Neuronal stem cell (in vitro differentiated cells): ENCODE measurements around the gene HMGCS2.
"Not testable (repeated sequence)": the region's sequence is repeated elsewhere in the genome, so short reads cannot be mapped to it uniquely, and the experiment has no call there.

Experiments used
- DNase-seq: peaks from one replicate; pipeline ENCODE4 v3.0.0-alpha.2; 2013; ENCODE audit warnings: low spot score
- H2AFZ ChIP-seq: one replicate; pipeline ENCODE4 v1.6.1; 2013; ENCODE audit warnings: mild to moderate bottlenecking, low read length, inconsistent platforms
- H2AK5ac ChIP-seq: 2 replicates; pipeline ENCODE4 v1.6.1; 2013; ENCODE audit warnings: low read depth, mild to moderate bottlenecking, inconsistent platforms, low read length, moderate library complexity, mixed read lengths
- H2BK120ac ChIP-seq: 2 replicates; pipeline ENCODE4 v1.6.1; 2013; ENCODE audit warnings: low read depth, mild to moderate bottlenecking, inconsistent platforms, low read length, moderate library complexity, mixed read lengths
- H2BK12ac ChIP-seq: one replicate; pipeline ENCODE4 v1.6.1; 2013; ENCODE audit warnings: low read length, inconsistent platforms
- H2BK15ac ChIP-seq: 2 replicates; pipeline ENCODE4 v1.6.1; 2013; ENCODE audit warnings: mild to moderate bottlenecking, low read length, inconsistent platforms, mixed read lengths
- H2BK5ac ChIP-seq: one replicate; pipeline ENCODE4 v1.6.1; 2013; ENCODE audit warnings: inconsistent platforms, mild to moderate bottlenecking, low read length, moderate library complexity
- H3K14ac ChIP-seq: one replicate; pipeline ENCODE4 v1.6.1; 2013; ENCODE audit warnings: low read length, inconsistent platforms
- H3K18ac ChIP-seq: 2 replicates; pipeline ENCODE4 v1.6.1; 2013; ENCODE audit warnings: low read length, inconsistent platforms
- H3K23ac ChIP-seq: 2 replicates; pipeline ENCODE4 v1.6.1; 2013; ENCODE audit warnings: low read depth, mild to moderate bottlenecking, mixed read lengths, low read length, inconsistent platforms; ENCODE audit not compliant: poor library complexity
- H3K27ac ChIP-seq: replicated peaks from 3 replicates; pipeline ENCODE4 v1.5.1; 2013; ENCODE audit warnings: low read length, inconsistent platforms
- H3K27me3 ChIP-seq, 3 experiments: 2 replicates each; pipeline ENCODE4 v1.6.1; 2013; ENCODE audit warnings: low read length in 3 of 3, mild to moderate bottlenecking in 2 of 3, inconsistent platforms in 1 of 3, low read depth in 1 of 3, mixed read lengths in 1 of 3, moderate library complexity in 1 of 3; ENCODE audit not compliant: control insufficient read depth in 3 of 3, insufficient read depth in 3 of 3
- H3K36me3 ChIP-seq, 2 donors: replicated peaks in 1 of 2; 2 replicates each; pipeline ENCODE4 v1.6.1; 2013; ENCODE audit warnings: low read length in 2 of 2; ENCODE audit not compliant: control insufficient read depth in 2 of 2, insufficient read depth in 2 of 2
- H3K4ac ChIP-seq: 2 replicates; pipeline ENCODE4 v1.6.1; 2013; ENCODE audit warnings: inconsistent platforms, mild to moderate bottlenecking, low read length, moderate library complexity
- H3K4me1 ChIP-seq, 2 donors: 1 replicate in 1 of 2; 2 replicates in 1 of 2; pipeline ENCODE4 v1.6.1; 2013; ENCODE audit warnings: low read length in 2 of 2, low read depth in 1 of 2; ENCODE audit not compliant: control insufficient read depth in 2 of 2, insufficient read depth in 1 of 2
- H3K4me2 ChIP-seq: one replicate; pipeline ENCODE4 v1.6.1; 2013; ENCODE audit warnings: mild to moderate bottlenecking, low read length, inconsistent platforms; ENCODE audit not compliant: insufficient read depth, poor library complexity, severe bottlenecking
- H3K4me3 ChIP-seq, 2 donors: 2 replicates each; pipeline ENCODE4 v1.5.1; 2013; ENCODE audit warnings: low read length in 2 of 2, mild to moderate bottlenecking in 2 of 2, inconsistent platforms in 1 of 2, moderate library complexity in 1 of 2
- H3K79me1 ChIP-seq: one replicate; pipeline ENCODE4 v1.6.1; 2013; ENCODE audit warnings: low read depth, mild to moderate bottlenecking, inconsistent platforms, low read length, moderate library complexity
- H3K9ac ChIP-seq: one replicate; pipeline ENCODE4 v1.6.1; 2013; ENCODE audit warnings: mild to moderate bottlenecking, low read depth, low read length, inconsistent platforms; ENCODE audit not compliant: poor library complexity
- H3K9me3 ChIP-seq, 2 donors: replicated peaks in 1 of 2; 2 replicates each; pipeline versions ENCODE3 to v1.6.1; 2013; ENCODE audit warnings: low read length in 2 of 2, mild to moderate bottlenecking in 2 of 2, inconsistent platforms in 1 of 2, low read depth in 1 of 2, mixed read lengths in 1 of 2, moderate library complexity in 1 of 2; ENCODE audit not compliant: control insufficient read depth in 2 of 2, insufficient read depth in 1 of 2
- H4K8ac ChIP-seq: one replicate; pipeline ENCODE4 v1.6.1; 2013; ENCODE audit warnings: low read depth, mild to moderate bottlenecking, inconsistent platforms, low read length, moderate library complexity
- H4K91ac ChIP-seq: one replicate; pipeline ENCODE4 v1.6.1; 2013; ENCODE audit warnings: low read length, low read depth, mild to moderate bottlenecking, inconsistent platforms; ENCODE audit not compliant: poor library complexity
- WGBS, 2 donors: extraction: QIAGEN DNeasy Blood & Tissue Kit; methylation state at CpG; one replicate each; pipeline ENCODE4 v1.1.7; 2013; ENCODE audit warnings: missing lambda C conversion rate in 2 of 2, mixed read lengths in 1 of 2; ENCODE audit not compliant: insufficient read length in 2 of 2, insufficient replicate concordance in 1 of 2; ENCODE audit errors: extremely low coverage in 2 of 2; 5-methylcytosine and 5-hydroxymethylcytosine counted together

HMGCS2 gene

DNA sequence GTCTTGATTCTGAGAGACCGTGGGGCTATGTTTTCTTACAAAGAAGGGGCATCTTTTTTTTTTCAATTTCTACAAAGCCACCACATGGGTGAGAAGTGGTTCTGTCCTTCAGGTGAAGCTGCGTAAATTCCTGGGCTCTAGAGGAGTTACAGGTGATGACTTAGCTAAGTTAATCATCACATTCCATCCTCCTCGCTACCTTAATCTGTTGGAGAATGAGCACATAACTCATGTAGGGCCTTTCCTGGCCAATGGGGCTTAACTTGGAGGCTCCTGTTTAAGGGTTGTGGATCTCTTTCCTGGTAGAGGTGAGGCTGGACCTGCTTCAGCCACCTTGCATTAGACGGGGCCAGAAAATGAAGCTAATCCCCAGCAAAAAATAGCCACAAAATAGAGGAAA lies 22.7 kb upstream of the HMGCS2 start:
- no peak overlapping the region for H3K9ac ChIP-seq
- no peaks in the 10 kb centered on the region for H3K9me3 ChIP-seq
- H3K27me3 ChIP-seq = peaks cover 0 to 7% (median 0%) of the 10 kb centered on the region in 3 experiments
- H3K36me3 ChIP-seq = no peaks in the 10 kb centered on the region
- H3K4me2 ChIP-seq = no peak overlapping the region
- peak overlapping the region; percentile 27 for H2AFZ ChIP-seq
- H3K18ac ChIP-seq = no peak overlapping the region
- H2BK5ac ChIP-seq = no peak overlapping the region
- no peak overlapping the region for H4K8ac ChIP-seq
- no peak overlapping the region for H3K14ac ChIP-seq
- no peak overlapping the region for H2BK120ac ChIP-seq
- H3K23ac ChIP-seq = no peak overlapping the region
- no peak for DNase-seq
- H3K4ac ChIP-seq = no peak overlapping the region
- H4K91ac ChIP-seq = no peak overlapping the region
- H3K4me3 ChIP-seq = no peak overlapping the region
- no peak overlapping the region for H3K27ac ChIP-seq
- no peaks in the 10 kb centered on the region for H3K79me1 ChIP-seq
- H2BK12ac ChIP-seq = no peak overlapping the region
- peaks cover 0 to 8% of the 10 kb centered on the region in 2 donors for H3K4me1 ChIP-seq
- no CpG with 5 or more reads among the region's 4 CpGs for WGBS, 2 donors
- H2AK5ac ChIP-seq = no peak overlapping the region
- no peak overlapping the region for H2BK15ac ChIP-seq

DNA sequence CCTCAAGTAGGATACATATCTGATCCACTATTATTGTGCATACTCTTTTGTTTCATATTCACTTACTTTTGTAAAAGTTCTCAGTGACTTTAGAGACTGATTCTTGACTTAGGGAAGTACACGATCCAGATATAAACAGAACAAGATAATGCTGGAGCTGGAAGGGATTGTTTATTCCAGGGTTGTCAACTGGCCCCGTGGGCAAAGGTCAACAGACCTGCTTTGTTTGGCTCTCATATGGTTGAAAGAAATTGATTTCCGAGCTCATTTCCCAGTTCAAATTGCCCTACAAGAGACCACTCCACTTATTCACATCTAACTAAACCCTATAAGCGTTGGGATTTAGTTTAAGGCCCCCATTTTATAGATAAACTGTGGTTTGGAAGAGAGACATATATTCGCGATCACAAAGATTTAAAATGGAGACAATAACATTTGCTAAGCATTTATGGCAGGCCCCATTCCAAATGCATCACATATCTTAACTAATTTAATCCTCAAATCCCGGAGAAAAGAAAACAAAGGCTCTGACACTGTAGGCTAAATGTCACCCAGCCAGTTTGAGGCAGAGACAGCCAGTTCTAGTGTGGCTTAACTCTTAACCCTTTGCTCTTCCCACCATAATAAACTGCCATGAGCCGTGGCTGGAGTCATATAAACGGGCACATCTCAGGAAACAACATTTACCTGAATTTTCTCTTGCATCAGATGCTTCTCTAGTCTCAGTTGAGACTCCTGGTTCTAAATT lies 21.9 kb upstream of the HMGCS2 start:
- H3K27ac ChIP-seq = no peak overlapping the region

DNA sequence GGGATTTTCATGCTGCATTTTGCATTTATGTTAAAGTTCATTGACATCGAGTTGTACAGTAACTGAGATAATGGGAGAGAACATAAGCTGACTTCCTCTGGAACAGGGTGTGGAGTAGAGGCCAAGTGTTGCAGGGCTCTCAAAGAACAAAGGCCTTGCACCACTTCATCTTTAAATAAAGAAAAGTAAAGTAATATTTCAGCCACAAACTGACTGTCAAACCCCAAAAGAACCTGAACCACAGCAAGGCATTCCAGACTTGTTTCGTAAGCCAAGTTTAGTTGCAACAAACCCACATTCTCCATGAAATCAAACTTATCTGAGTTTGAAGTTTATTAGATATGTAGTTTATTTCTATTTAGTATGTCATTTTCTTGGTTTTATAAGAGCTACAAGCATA lies 19.1 kb upstream of the HMGCS2 start:
- Histone ChIP-seq H3K9ac (no peak overlapping the region), H3K4me3 (no peak overlapping the region), H2AFZ (no peak overlapping the region), H3K27me3 (peaks cover 0 to 3% (median 0%) of the 10 kb centered on the region in 3 experiments), H3K79me1 (no peaks in the 10 kb centered on the region), H3K14ac (no peak overlapping the region), H3K18ac (no peak overlapping the region), H2BK5ac (no peak overlapping the region), H4K8ac (no peak overlapping the region), H3K4ac (no peak overlapping the region), H3K4me2 (no peak overlapping the region), H3K27ac (no peak overlapping the region), H4K91ac (no peak overlapping the region), H3K4me1 (peaks cover 0 to 15% of the 10 kb centered on the region in 2 donors), H2BK12ac (no peak overlapping the region), H2BK15ac (no peak overlapping the region), H2AK5ac (no peak overlapping the region), H3K9me3 (no peaks in the 10 kb centered on the region), H3K23ac (no peak overlapping the region), H2BK120ac (no peak overlapping the region), H3K36me3 (no peaks in the 10 kb centered on the region)
- DNase-seq = no peak
- WGBS, 2 donors = no CpG with 5 or more reads among the region's 2 CpGs

More for the DNA sequence above, 21.9 kb upstream of the HMGCS2 start:
- Histone ChIP-seq H4K91ac (no peak overlapping the region), H3K23ac (no peak overlapping the region), H3K4ac (no peak overlapping the region), H2AK5ac (no peak overlapping the region), H2BK5ac (no peak overlapping the region), H3K18ac (no peak overlapping the region), H3K9ac (no peak overlapping the region), H2BK12ac (no peak overlapping the region), H2AFZ (peak overlapping the region; percentile 27), H3K4me1 (peaks cover 0 to 9% of the 10 kb centered on the region in 2 donors), H2BK120ac (no peak overlapping the region), H3K79me1 (no peaks in the 10 kb centered on the region), H3K27me3 (peaks cover 0 to 7% (median 0%) of the 10 kb centered on the region in 3 experiments), H3K9me3 (no peaks in the 10 kb centered on the region), H3K4me3 (no peak overlapping the region), H3K4me2 (no peak overlapping the region), H4K8ac (no peak overlapping the region), H3K14ac (no peak overlapping the region), H2BK15ac (no peak overlapping the region), H3K36me3 (no peaks in the 10 kb centered on the region)
- no CpG with 5 or more reads among the region's 9 CpGs for whole genome bisulfite sequencing, 2 donors
- no peak for DNase-seq

DNA sequence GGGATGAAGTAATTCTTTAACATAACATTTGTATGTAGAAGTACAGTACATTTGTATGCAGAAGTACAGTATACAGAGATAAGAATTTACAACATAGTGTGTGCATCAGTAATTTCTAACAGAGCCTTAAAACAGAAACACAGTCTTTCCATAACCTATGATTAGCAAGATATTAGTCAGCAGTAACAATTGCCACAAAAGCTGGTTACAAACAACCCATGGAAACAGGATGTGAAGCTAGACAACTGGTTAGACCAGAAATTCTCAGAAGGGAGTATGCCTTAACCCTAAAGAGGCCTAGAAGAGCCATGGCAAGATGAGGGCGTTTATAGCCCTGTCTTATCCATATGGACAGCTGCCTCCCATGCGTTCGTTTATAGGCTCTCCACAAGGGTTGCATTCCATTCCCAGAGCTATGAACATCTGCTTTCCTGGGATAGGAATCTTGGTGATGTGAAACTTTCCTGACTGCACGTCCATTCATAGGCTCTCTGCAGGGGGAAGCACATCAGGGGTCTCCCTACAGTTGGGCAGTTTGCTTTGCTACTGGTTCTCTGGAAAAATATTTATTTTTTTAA lies 17.9 kb upstream of the HMGCS2 start:
- H3K4me2 ChIP-seq, H3K4me3 ChIP-seq, H2AK5ac ChIP-seq, H2BK5ac ChIP-seq, H3K9ac ChIP-seq, H3K27ac ChIP-seq, H2BK120ac ChIP-seq, H4K8ac ChIP-seq, H3K18ac ChIP-seq, H2BK15ac ChIP-seq, H2BK12ac ChIP-seq, H2AFZ ChIP-seq, H3K9me3 ChIP-seq, H3K36me3 ChIP-seq, H4K91ac ChIP-seq, H3K4ac ChIP-seq, H3K23ac ChIP-seq, H3K27me3 ChIP-seq, H3K14ac ChIP-seq, H3K79me1 ChIP-seq, DNase-seq: not testable (repeated sequence)
- WGBS, 2 donors = no CpG with 5 or more reads among the region's 4 CpGs
- H3K4me1 ChIP-seq = peaks cover 0 to 17% of the 10 kb centered on the region in 2 donors
